Measurements from ENCODE around the gene MOSPD3. TPM values are rescaled to one million over a fixed set of nuclear protein-coding genes. Genes with fewer than 3 reads are reported as not detected.

Gene MOSPD3, protein sequence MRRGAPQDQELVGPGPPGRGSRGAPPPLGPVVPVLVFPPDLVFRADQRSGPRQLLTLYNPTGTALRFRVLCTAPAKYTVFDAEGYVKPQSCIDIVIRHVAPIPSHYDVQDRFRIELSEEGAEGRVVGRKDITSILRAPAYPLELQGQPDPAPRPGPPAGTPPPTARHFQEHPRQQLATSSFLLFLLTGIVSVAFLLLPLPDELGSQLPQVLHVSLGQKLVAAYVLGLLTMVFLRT
- 12.3 and 13.0 TPM in 2 replicates for total RNA-seq

DNA sequence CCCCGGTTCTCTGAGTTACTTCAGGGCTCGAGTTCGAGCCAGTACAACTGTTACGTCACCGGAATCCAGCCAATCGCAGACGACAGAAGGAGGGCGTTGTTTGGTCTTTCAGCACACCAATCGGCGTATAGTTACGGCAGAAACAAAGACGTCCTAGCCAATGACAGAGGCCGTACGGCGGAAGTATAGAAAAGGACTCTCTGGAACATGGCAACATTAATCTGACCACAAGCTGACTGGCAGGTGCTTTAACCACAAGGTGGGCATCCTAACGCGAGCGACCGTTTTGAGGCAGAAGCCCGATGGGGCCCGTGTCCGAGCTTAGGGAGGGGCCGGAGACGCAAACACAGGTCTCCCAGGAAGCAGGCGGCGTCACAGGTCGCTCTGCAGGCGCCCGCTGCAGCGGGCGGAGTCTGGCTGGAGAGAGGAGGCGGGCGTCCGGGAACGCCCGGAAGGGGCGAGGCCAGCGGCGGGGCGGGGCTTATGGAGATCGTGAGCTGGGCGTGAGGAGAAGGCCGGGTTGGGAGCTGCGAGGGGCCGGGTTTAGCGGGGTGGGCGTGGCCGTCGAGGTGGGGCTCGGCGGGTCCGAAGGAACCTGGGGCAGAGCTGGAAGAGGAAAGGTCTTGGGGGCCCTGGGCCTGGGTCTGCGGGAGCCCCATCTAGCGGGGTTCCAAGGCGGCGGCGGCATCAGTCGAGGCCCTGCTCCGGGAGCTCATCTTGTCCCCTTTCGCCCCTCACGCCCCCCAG, at the start of gene MOSPD3:
MOSPD3 (plus strand) TSS at position 558 of the 747 bp plus-strand sequence. CDS start 252 bp downstream, outside the sequence.

GRCh38 chr7:100573691-100574361, 38.5 kb upstream of the MOSPD3 start, which contains the start of gene SAP25:
Gene SAP25, minus strand, starts transcription at chr7:100573900. Its CDS starts 158 bp downstream, at chr7:100573742.

GRCh38 chr7:100585511-100586265, 26.7 kb upstream of the MOSPD3 start, which contains the start of gene LRCH4:
Gene LRCH4, minus strand, starts transcription at chr7:100586129. Its CDS starts 29 bp downstream, at chr7:100586100.

GRCh38 chr7:100586266-100587025, 25.9 kb upstream of the MOSPD3 start, which contains the start of gene FBXO24:
Gene FBXO24, plus strand, starts transcription at chr7:100586328. Its CDS starts 298 bp downstream, at chr7:100586626.

GRCh38 chr7:100641463-100641859, 29.1 kb downstream of the MOSPD3 start, which contains the start of gene TFR2:
Gene TFR2, minus strand, starts transcription at chr7:100641552. Its CDS starts 43 bp downstream, at chr7:100641509.

GRCh38 chr7:100655908-100656674, 43.8 kb downstream of the MOSPD3 start, which contains the start of gene ACTL6B:
Gene ACTL6B, minus strand, starts transcription at chr7:100656448. Its CDS starts 94 bp downstream, at chr7:100656354.

Other genes with a start within 250 kb of the MOSPD3 start
- not detected in 2 replicates for gene PILRA, start 239.1 kb upstream of the MOSPD3 start, total RNA-seq
- gene ZCWPW1, start 183.8 kb upstream of the MOSPD3 start, total RNA-seq: 0.86 and 2.2 TPM in 2 replicates
- gene MEPCE, start 182.7 kb upstream of the MOSPD3 start, total RNA-seq: 21.2 and 23.7 TPM in 2 replicates
- gene PPP1R35, start 176.0 kb upstream of the MOSPD3 start, total RNA-seq: 46.5 and 70.1 TPM in 2 replicates
- not detected in 2 replicates for gene SPACDR, start 148.3 kb upstream of the MOSPD3 start, total RNA-seq
- gene TSC22D4, start 133.3 kb upstream of the MOSPD3 start, total RNA-seq: 33.3 and 36.0 TPM in 2 replicates
- 4.3 and 4.8 TPM in 2 replicates for gene NYAP1, start 128.6 kb upstream of the MOSPD3 start, total RNA-seq
- 4.5 and 13.3 TPM in 2 replicates for gene AGFG2, start 73.3 kb upstream of the MOSPD3 start, total RNA-seq
- gene SAP25, start 38.6 kb upstream of the MOSPD3 start, total RNA-seq: not detected in 2 replicates
- gene LRCH4, start 26.4 kb upstream of the MOSPD3 start, total RNA-seq: 21.2 and 26.6 TPM in 2 replicates
- gene FBXO24, start 26.2 kb upstream of the MOSPD3 start, total RNA-seq: 0.65 and 0.70 TPM in 2 replicates
- 1.5 and 5.0 TPM in 2 replicates for gene PCOLCE, start 10.2 kb upstream of the MOSPD3 start, total RNA-seq
- gene TFR2, start 29.0 kb downstream of the MOSPD3 start, total RNA-seq: 0.11 and 0.39 TPM in 2 replicates
- gene ACTL6B, start 43.9 kb downstream of the MOSPD3 start, total RNA-seq: not detected in 2 replicates
- gene GNB2, start 61.2 kb downstream of the MOSPD3 start, total RNA-seq: 257 and 267 TPM in 2 replicates
- 7.9 and 9.4 TPM in 2 replicates for gene GIGYF1, start 81.7 kb downstream of the MOSPD3 start, total RNA-seq
- 40.1 and 58.6 TPM in 2 replicates for gene POP7, start 93.6 kb downstream of the MOSPD3 start, total RNA-seq
- not detected in 2 replicates for gene EPO, start 107.9 kb downstream of the MOSPD3 start, total RNA-seq
- under 0.01 TPM in 1 of 2 replicates, not detected in the other for gene ZAN, start 121.1 kb downstream of the MOSPD3 start, total RNA-seq
- 81.7 and 95.8 TPM in 2 replicates for gene EPHB4, start 215.0 kb downstream of the MOSPD3 start, total RNA-seq
- 16.4 and 18.4 TPM in 2 replicates for gene SLC12A9, start 240.2 kb downstream of the MOSPD3 start, total RNA-seq

All from hair follicular keratinocyte (primary cell).